Skeletal muscle tissue (tissue), 4 donors: ENCODE results near the gene TMEM204. TPM values are rescaled to one million over a fixed set of nuclear protein-coding genes. Genes with fewer than 3 reads are reported as not detected.

ENCODE experiments used
- H3K27ac ChIP-seq: one replicate; pipeline ENCODE4 v1.7.0; 2013; ENCODE audit warnings: mild to moderate bottlenecking, low read depth, low read length, inconsistent platforms
- H3K27me3 ChIP-seq, 3 donors: one replicate each; pipeline ENCODE4 v1.7.0; 2013; ENCODE audit warnings: low read length in 3 of 3; ENCODE audit not compliant: control insufficient read depth in 3 of 3, insufficient read depth in 3 of 3
- H3K36me3 ChIP-seq, 3 donors: one replicate each; pipeline ENCODE4 v1.7.0; 2013; ENCODE audit warnings: low read length in 3 of 3; ENCODE audit not compliant: control insufficient read depth in 3 of 3, insufficient read depth in 3 of 3
- H3K4me1 ChIP-seq, 3 donors: one replicate each; pipeline ENCODE4 v1.7.0; 2013; ENCODE audit warnings: low read length in 3 of 3, mild to moderate bottlenecking in 3 of 3; ENCODE audit not compliant: control insufficient read depth in 3 of 3, insufficient read depth in 3 of 3
- H3K4me3 ChIP-seq, 3 donors: one replicate each; pipeline ENCODE4 v1.7.0; 2013; ENCODE audit warnings: low read length in 3 of 3
- H3K9ac ChIP-seq, 3 donors: one replicate each; pipeline ENCODE4 v1.7.0; 2013; ENCODE audit warnings: low read length in 3 of 3, mild to moderate bottlenecking in 3 of 3, moderate library complexity in 2 of 3, low read depth in 1 of 3
- H3K9me3 ChIP-seq, 3 donors: one replicate each; pipeline ENCODE4 v1.7.0; 2013; ENCODE audit warnings: low read length in 3 of 3; ENCODE audit not compliant: control insufficient read depth in 3 of 3
- total RNA-seq: library from RNA; depleted of rRNA; stranded (reverse); fragments of >200 nt; gene quantifications from one replicate; pipeline ENCODE4 v1.2.3, GENCODE V29; 2014
- donor health status: Osteomylitis.

The TMEM204 gene
- total RNA-seq, 1 donor from 2014 or later: 8.9 TPM

DNA sequence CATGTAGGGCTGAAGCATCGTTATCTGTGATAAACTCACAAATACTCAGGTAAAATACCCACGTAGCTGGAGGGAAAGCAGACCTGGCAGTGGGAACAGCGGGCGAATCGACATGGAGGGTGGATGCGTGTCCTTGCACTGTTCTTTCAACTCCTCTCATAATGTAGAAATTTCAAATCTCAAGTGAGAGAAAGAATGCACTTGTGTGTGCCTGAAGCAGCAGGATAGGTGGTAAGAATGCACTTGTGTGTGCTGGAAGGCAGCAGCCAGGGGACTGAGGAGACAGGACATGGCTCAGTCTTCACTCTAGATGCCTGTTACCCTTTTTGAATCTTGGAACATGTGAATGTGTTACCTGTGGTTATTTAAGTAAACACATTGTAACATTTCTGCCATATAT, 68.0 kb downstream of the TMEM204 start:
- Histone ChIP-seq H3K9ac (no peak overlapping the region), H3K4me1 (no peaks in the 10 kb centered on the region), H3K4me3 (no peak overlapping the region), H3K9me3 (no peaks in the 10 kb centered on the region), H3K27ac (no peak overlapping the region), H3K36me3 (peaks cover 9 to 26% (median 20%) of the 10 kb centered on the region in 3 donors), H3K27me3 (no peaks in the 10 kb centered on the region)

DNA sequence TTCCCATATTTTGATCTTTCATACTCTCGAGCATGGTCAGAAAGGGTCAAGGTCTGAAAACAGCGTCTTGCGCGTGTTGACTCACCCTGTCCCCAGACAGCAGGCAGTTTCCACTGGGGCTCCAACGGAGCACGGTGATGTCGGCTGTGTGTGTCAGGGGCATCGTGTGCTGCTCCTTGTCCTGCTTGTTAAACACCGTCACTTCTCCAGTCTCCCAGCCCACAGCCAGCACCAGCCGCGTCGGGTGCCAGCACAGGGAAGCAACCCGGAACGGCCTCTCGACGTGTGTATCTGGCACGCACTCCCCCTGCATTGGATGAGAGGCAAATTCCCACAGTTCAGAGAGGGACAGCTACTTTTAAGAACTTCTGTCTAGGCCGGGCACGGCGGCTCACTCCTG, 68.8 kb downstream of the TMEM204 start:
- no peaks in the 10 kb centered on the region for H3K27me3 ChIP-seq
- H3K4me3 ChIP-seq: no peak overlapping the region
- H3K9ac ChIP-seq: no peak overlapping the region
- no peak overlapping the region for H3K27ac ChIP-seq
- no peaks in the 10 kb centered on the region for H3K9me3 ChIP-seq
- H3K4me1 ChIP-seq: no peaks in the 10 kb centered on the region
- peaks cover 14 to 29% (median 26%) of the 10 kb centered on the region in 3 donors for H3K36me3 ChIP-seq

Other genes starting within 250 kb of the TMEM204 start
- gene UBE2I, start 224.0 kb upstream of the TMEM204 start, total RNA-seq: 35.0 TPM
- 1.0 TPM for gene BAIAP3, start 200.0 kb upstream of the TMEM204 start, total RNA-seq
- 48.5 TPM for gene TSR3, start 181.8 kb upstream of the TMEM204 start, total RNA-seq
- gene GNPTG, start 181.7 kb upstream of the TMEM204 start, total RNA-seq: 18.3 TPM
- gene UNKL, start 119.0 kb upstream of the TMEM204 start, total RNA-seq: 3.7 TPM
- gene UQCC4, start 112.9 kb upstream of the TMEM204 start, total RNA-seq: 10.4 TPM
- gene PERCC1, start 102.6 kb upstream of the TMEM204 start, total RNA-seq: not detected
- under 0.01 TPM for gene CCDC154, start 89.1 kb upstream of the TMEM204 start, total RNA-seq
- 31.8 TPM for gene CLCN7, start 58.6 kb upstream of the TMEM204 start, total RNA-seq
- gene PTX4, start 44.7 kb upstream of the TMEM204 start, total RNA-seq: 1.0 TPM
- 11.0 TPM for gene TELO2, start 40.3 kb upstream of the TMEM204 start, total RNA-seq
- gene IFT140, start 78.4 kb downstream of the TMEM204 start, total RNA-seq: 17.2 TPM
- gene CRAMP1, start 78.7 kb downstream of the TMEM204 start, total RNA-seq: 5.2 TPM
- gene JPT2, start 144.6 kb downstream of the TMEM204 start, total RNA-seq: 22.4 TPM
- gene MAPK8IP3, start 172.5 kb downstream of the TMEM204 start, total RNA-seq: 28.7 TPM
- gene NME3, start 237.9 kb downstream of the TMEM204 start, total RNA-seq: 20.4 TPM
- gene EME2, start 239.1 kb downstream of the TMEM204 start, total RNA-seq: 5.2 TPM
- gene MRPS34, start 239.5 kb downstream of the TMEM204 start, total RNA-seq: 17.7 TPM
- 27.7 TPM for gene SPSB3, start 248.9 kb downstream of the TMEM204 start, total RNA-seq
- 40.7 TPM for gene NUBP2, start 249.3 kb downstream of the TMEM204 start, total RNA-seq